K562 (cell line): ENCODE measurements around the gene NLGN4Y. TPM values are rescaled to one million over a fixed set of nuclear protein-coding genes. Genes with fewer than 3 reads are reported as not detected.

Source experiments
- ELF2 ChIP-seq: fragments of 250-450 bp; sonication (Bioruptor Pico); IDR thresholded peaks from 2 replicates; pipeline ENCODE4 v1.5.0; 2021; ENCODE audit warnings: mild to moderate bottlenecking
- HIVEP1 ChIP-seq: fragments of 250-450 bp; sonication (Bioruptor Pico); IDR thresholded peaks from 2 replicates; pipeline ENCODE4 v1.4.0; 2020; ENCODE audit warnings: mild to moderate bottlenecking
- NBN ChIP-seq: fragments of 450-650 bp; IDR thresholded peaks from 2 replicates; pipeline ENCODE4 v1.6.1; 2016; ENCODE audit warnings: low read depth, mild to moderate bottlenecking
- SAFB2 ChIP-seq: fragments of 200-400 bp; formaldehyde crosslinking; IDR thresholded peaks from 2 replicates; pipeline ENCODE4 v1.6.1; 2018; ENCODE audit warnings: borderline replicate concordance, low read length, low read depth, moderate library complexity; ENCODE audit not compliant: severe bottlenecking
- ZNF551 ChIP-seq: fragments of 250-450 bp; sonication (Bioruptor Pico); IDR thresholded peaks from 2 replicates; pipeline ENCODE4 v1.5.0; 2021; ENCODE audit warnings: mild to moderate bottlenecking, moderate library complexity
- ZNF583 ChIP-seq: fragments of 250-450 bp; sonication (Bioruptor Pico); IDR thresholded peaks from 2 replicates; pipeline ENCODE4 v1.4.0; 2020
- ZNF644 ChIP-seq: fragments of 200-800 bp; sonication (Bioruptor generic); IDR thresholded peaks from 2 replicates; pipeline ENCODE4 v1.6.1; 2016; ENCODE audit warnings: low read depth, missing genetic modification characterization, missing compliant biosample characterization
- ZNF76 ChIP-seq: fragments of 250-450 bp; sonication (Bioruptor Pico); IDR thresholded peaks from 2 replicates; pipeline ENCODE4 v1.4.0; 2020; ENCODE audit warnings: mild to moderate bottlenecking, moderate library complexity, borderline replicate concordance
- ZNF780A ChIP-seq: fragments of 250-450 bp; sonication (Bioruptor Pico); IDR thresholded peaks from 2 replicates; pipeline ENCODE4 v1.5.0; 2021; ENCODE audit warnings: mild to moderate bottlenecking
- polyA plus RNA-seq, 8 experiments: library from polyadenylated mRNA; depleted of rRNA in 4 of 8; stranded (reverse) in 5 of 8; unstranded in 3 of 8; fragments of >200 nt; fragmentation: Nextera tagmentation in 2 of 8; fragmentation: Illumina TruSeq in 1 of 8; extraction: Ambion mirVana in 2 of 8; extraction: Trizol in 1 of 8; gene quantifications; 2 replicates each; pipeline versions ENCODE4 v1.2.1 to v1.2.3, GENCODE V29; 2011 to 2014; ENCODE audit warnings: inconsistent platforms in 1 of 8, missing spikeins in 1 of 8
- total RNA-seq, 7 experiments: library from RNA; depleted of rRNA in 6 of 7; stranded (reverse); fragments of >200 nt in 6 of 7; fragmentation: Illumina TruSeq in 2 of 7; extraction: Trizol in 2 of 7; gene quantifications; 2 replicates each; pipeline versions ENCODE4 v1.2.1 to v1.2.3, GENCODE V29; 2011 to 2021; ENCODE audit warnings: low replicate concordance in 1 of 7
- TF ChIP-seq, protein P1 (sequence below), 2 experiments: fragments of 450-650 bp; conservative IDR thresholded peaks; 2 replicates each; pipeline ENCODE4 v1.6.1; 2017; ENCODE audit warnings: mild to moderate bottlenecking in 2 of 2, moderate library complexity in 2 of 2
- TF ChIP-seq, protein P2 (sequence below): fragments of 250-450 bp; sonication (Bioruptor Pico); IDR thresholded peaks from 2 replicates; pipeline ENCODE4 v1.8.0; 2021; ENCODE audit warnings: moderate library complexity, mild to moderate bottlenecking, inconsistent platforms
- TF ChIP-seq, protein P3 (sequence below), 2 experiments: fragments of 450-650 bp in 1 of 2; sonication (generic) in 1 of 2; formaldehyde crosslinking in 1 of 2; IDR thresholded peaks in 1 of 2; conservative IDR thresholded peaks in 1 of 2; 2 replicates each; pipeline versions ENCODE4 v1.6.1 to v1.8.1; 2016 to 2023; ENCODE audit warnings: mild to moderate bottlenecking in 2 of 2, moderate library complexity in 2 of 2, inconsistent platforms in 1 of 2, missing genetic modification reagents in 1 of 2

NLGN4Y gene
- total and polyA plus RNA-seq, 9 of the 15 experiments (the other 6 are each of a cell fraction or from before 2014, with no cell fraction given), result not detected

DNA sequence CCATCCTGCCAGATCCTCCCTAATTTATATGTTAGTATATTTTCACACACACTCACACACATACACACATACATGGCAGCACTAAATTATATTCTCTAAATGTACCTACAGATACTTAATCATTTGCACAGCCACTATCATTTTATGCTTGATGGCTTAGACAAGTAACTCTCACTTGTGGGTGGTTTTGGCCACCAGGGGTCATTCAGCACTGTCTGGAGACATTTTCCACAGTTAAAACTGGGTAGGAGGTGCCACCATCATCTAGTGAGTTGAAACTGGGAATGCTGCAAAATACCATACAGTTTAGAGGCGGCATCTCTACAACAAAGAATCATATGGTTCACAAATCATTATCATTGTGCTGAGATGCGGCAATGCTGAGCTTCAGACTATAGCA lies 94.2 kb downstream of the NLGN4Y start (continued):
- TF ChIP-seq, protein P1, sequence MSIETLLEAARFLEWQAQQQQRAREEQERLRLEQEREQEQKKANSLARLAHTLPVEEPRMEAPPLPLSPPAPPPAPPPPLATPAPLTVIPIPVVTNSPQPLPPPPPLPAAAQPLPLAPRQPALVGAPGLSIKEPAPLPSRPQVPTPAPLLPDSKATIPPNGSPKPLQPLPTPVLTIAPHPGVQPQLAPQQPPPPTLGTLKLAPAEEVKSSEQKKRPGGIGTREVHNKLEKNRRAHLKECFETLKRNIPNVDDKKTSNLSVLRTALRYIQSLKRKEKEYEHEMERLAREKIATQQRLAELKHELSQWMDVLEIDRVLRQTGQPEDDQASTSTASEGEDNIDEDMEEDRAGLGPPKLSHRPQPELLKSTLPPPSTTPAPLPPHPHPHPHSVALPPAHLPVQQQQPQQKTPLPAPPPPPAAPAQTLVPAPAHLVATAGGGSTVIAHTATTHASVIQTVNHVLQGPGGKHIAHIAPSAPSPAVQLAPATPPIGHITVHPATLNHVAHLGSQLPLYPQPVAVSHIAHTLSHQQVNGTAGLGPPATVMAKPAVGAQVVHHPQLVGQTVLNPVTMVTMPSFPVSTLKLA (conservative IDR thresholded peaks at IDR 0.05), result no peak
- TF ChIP-seq ZNF780A (no peak), ZNF644 (no peak), HIVEP1 (CRISPR knock-in tag) (no peak), ZNF76 (CRISPR knock-in tag) (no peak), ZNF551 (CRISPR knock-in tag) (no peak), NBN (no peak), ELF2 (CRISPR knock-in tag) (no peak), ZNF583 (CRISPR knock-in tag) (no peak), SAFB2 (no peak)
- TF ChIP-seq, protein P2, sequence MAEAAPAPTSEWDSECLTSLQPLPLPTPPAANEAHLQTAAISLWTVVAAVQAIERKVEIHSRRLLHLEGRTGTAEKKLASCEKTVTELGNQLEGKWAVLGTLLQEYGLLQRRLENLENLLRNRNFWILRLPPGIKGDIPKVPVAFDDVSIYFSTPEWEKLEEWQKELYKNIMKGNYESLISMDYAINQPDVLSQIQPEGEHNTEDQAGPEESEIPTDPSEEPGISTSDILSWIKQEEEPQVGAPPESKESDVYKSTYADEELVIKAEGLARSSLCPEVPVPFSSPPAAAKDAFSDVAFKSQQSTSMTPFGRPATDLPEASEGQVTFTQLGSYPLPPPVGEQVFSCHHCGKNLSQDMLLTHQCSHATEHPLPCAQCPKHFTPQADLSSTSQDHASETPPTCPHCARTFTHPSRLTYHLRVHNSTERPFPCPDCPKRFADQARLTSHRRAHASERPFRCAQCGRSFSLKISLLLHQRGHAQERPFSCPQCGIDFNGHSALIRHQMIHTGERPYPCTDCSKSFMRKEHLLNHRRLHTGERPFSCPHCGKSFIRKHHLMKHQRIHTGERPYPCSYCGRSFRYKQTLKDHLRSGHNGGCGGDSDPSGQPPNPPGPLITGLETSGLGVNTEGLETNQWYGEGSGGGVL (CRISPR knock-in tag), result no peak
- TF ChIP-seq, protein P3, sequence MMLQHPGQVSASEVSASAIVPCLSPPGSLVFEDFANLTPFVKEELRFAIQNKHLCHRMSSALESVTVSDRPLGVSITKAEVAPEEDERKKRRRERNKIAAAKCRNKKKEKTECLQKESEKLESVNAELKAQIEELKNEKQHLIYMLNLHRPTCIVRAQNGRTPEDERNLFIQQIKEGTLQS (IDR thresholded peaks at IDR 0.05), result no peak
- TF ChIP-seq, protein P3 (CRISPR knock-in tag; conservative IDR thresholded peaks at IDR 0.05), result no peak
